ENCODE measurements around the gene RNASEL.

RNASEL gene

DNA sequence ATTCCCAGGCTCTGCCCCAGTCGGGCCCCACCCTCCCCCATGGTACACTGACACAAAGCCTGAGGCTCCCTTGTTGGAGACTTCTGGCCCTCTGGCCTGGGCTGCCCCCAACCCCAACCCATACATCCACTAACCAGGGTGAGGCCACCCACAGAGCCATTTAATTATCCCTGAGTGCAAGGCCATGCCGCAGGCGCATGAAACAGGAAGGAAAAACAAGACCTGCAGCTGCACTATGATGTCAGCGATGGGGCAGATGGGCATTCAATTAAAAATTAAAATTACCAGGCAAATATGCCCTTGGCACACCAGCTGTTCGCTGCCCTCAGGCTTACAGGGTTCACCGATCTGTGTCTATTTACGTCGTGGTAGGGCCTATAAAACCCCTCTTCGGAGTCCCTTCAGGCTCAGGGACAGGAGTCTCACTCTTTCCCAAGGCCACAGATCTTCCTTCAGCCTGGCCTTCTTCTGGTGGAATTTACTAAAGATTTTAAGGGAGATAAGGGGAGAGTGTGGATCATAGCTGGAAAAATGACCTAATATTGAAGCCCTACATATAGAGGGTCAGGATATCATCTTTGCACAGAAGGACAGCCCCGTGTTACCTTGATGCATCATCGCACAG, 44.7 kb upstream of the RNASEL start (continued):
- TF ChIP-seq, protein P1, sequence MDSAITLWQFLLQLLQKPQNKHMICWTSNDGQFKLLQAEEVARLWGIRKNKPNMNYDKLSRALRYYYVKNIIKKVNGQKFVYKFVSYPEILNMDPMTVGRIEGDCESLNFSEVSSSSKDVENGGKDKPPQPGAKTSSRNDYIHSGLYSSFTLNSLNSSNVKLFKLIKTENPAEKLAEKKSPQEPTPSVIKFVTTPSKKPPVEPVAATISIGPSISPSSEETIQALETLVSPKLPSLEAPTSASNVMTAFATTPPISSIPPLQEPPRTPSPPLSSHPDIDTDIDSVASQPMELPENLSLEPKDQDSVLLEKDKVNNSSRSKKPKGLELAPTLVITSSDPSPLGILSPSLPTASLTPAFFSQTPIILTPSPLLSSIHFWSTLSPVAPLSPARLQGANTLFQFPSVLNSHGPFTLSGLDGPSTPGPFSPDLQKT (IDR thresholded peaks at IDR 0.05; ENCODE audit: borderline replicate concordance, low read depth, low read length), result no peak
- TF ChIP-seq ZBTB11 (tag by site-specific recombination; conservative IDR thresholded peaks at IDR 0.05; ENCODE audit: low read depth) (0 out of 2 replicates have a peak, but pooled peaks have one; percentile 14), ZNF239 (tag by site-specific recombination; IDR thresholded peaks at IDR 0.05) (no peak), ZNF184 (tag by site-specific recombination; IDR thresholded peaks at IDR 0.05) (peak; percentile 22; the same call in 1 of the 2 replicates), ZIC2 (tag by site-specific recombination; IDR thresholded peaks at IDR 0.05) (peak; percentile 88), ZFHX2 (tag by site-specific recombination; conservative IDR thresholded peaks at IDR 0.05) (peak; percentile 22; the same call in 1 of the 2 replicates), BCL11A (tag by site-specific recombination; IDR thresholded peaks at IDR 0.05; ENCODE audit: low read depth) (no peak), ZNF423 (tag by site-specific recombination; IDR thresholded peaks at IDR 0.05) (peak; percentile 46; the same call in 1 of the 2 replicates), ZNF140 (tag by site-specific recombination; IDR thresholded peaks at IDR 0.05) (no peak), ZNF24 (tag by site-specific recombination; IDR thresholded peaks at IDR 0.05) (peak; percentile 61), ZNF2 (tag by site-specific recombination; IDR thresholded peaks at IDR 0.05) (peak; percentile 53; the same call in 1 of the 2 replicates), ZBTB21 (tag by site-specific recombination; IDR thresholded peaks at IDR 0.05) (peak; percentile 86), MZF1 (tag by site-specific recombination; IDR thresholded peaks at IDR 0.05; ENCODE audit: borderline replicate concordance) (no peak), SP3 (tag by site-specific recombination; IDR thresholded peaks at IDR 0.05) (no peak), ZNF280C (tag by site-specific recombination; IDR thresholded peaks at IDR 0.05) (no peak), ZNF114 (tag by site-specific recombination; IDR thresholded peaks at IDR 0.05) (no peak), KLF1 (tag by site-specific recombination; IDR thresholded peaks at IDR 0.05) (0 out of 2 replicates have a peak, but pooled peaks have one; percentile 47)
- TF ChIP-seq, protein P2, sequence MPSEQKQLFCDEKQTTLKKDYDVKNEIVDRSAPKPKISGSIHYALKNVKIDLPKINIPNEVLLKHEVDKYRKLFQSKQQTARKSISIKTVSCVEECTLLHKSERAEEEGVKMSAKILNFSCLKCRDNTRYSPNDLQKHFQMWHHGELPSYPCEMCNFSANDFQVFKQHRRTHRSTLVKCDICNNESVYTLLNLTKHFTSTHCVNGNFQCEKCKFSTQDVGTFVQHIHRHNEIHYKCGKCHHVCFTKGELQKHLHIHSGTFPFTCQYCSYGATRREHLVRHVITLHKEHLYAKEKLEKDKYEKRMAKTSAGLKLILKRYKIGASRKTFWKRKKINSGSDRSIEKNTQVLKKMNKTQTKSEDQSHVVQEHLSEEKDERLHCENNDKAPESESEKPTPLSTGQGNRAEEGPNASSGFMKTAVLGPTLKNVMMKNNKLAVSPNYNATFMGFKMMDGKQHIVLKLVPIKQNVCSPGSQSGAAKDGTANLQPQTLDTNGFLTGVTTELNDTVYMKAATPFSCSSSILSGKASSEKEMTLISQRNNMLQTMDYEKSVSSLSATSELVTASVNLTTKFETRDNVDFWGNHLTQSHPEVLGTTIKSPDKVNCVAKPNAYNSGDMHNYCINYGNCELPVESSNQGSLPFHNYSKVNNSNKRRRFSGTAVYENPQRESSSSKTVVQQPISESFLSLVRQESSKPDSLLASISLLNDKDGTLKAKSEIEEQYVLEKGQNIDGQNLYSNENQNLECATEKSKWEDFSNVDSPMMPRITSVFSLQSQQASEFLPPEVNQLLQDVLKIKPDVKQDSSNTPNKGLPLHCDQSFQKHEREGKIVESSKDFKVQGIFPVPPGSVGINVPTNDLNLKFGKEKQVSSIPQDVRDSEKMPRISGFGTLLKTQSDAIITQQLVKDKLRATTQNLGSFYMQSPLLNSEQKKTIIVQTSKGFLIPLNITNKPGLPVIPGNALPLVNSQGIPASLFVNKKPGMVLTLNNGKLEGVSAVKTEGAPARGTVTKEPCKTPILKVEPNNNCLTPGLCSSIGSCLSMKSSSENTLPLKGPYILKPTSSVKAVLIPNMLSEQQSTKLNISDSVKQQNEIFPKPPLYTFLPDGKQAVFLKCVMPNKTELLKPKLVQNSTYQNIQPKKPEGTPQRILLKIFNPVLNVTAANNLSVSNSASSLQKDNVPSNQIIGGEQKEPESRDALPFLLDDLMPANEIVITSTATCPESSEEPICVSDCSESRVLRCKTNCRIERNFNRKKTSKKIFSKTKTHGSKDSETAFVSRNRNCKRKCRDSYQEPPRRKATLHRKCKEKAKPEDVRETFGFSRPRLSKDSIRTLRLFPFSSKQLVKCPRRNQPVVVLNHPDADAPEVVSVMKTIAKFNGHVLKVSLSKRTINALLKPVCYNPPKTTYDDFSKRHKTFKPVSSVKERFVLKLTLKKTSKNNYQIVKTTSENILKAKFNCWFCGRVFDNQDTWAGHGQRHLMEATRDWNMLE (tag by site-specific recombination; conservative IDR thresholded peaks at IDR 0.05; ENCODE audit: low read depth), result no peak
- TF ChIP-seq, protein P3, sequence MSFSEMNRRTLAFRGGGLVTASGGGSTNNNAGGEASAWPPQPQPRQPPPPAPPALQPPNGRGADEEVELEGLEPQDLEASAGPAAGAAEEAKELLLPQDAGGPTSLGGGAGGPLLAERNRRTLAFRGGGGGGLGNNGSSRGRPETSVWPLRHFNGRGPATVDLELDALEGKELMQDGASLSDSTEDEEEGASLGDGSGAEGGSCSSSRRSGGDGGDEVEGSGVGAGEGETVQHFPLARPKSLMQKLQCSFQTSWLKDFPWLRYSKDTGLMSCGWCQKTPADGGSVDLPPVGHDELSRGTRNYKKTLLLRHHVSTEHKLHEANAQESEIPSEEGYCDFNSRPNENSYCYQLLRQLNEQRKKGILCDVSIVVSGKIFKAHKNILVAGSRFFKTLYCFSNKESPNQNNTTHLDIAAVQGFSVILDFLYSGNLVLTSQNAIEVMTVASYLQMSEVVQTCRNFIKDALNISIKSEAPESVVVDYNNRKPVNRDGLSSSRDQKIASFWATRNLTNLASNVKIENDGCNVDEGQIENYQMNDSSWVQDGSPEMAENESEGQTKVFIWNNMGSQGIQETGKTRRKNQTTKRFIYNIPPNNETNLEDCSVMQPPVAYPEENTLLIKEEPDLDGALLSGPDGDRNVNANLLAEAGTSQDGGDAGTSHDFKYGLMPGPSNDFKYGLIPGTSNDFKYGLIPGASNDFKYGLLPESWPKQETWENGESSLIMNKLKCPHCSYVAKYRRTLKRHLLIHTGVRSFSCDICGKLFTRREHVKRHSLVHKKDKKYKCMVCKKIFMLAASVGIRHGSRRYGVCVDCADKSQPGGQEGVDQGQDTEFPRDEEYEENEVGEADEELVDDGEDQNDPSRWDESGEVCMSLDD (tag by site-specific recombination; IDR thresholded peaks at IDR 0.05), result 0 out of 2 replicates have a peak, but pooled peaks have one; percentile 29
- TF ChIP-seq, protein P4, sequence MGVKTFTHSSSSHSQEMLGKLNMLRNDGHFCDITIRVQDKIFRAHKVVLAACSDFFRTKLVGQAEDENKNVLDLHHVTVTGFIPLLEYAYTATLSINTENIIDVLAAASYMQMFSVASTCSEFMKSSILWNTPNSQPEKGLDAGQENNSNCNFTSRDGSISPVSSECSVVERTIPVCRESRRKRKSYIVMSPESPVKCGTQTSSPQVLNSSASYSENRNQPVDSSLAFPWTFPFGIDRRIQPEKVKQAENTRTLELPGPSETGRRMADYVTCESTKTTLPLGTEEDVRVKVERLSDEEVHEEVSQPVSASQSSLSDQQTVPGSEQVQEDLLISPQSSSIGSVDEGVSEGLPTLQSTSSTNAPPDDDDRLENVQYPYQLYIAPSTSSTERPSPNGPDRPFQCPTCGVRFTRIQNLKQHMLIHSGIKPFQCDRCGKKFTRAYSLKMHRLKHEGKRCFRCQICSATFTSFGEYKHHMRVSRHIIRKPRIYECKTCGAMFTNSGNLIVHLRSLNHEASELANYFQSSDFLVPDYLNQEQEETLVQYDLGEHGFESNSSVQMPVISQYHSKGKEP (tag by site-specific recombination; IDR thresholded peaks at IDR 0.05), result peak; percentile 95
- TF ChIP-seq, protein P5, sequence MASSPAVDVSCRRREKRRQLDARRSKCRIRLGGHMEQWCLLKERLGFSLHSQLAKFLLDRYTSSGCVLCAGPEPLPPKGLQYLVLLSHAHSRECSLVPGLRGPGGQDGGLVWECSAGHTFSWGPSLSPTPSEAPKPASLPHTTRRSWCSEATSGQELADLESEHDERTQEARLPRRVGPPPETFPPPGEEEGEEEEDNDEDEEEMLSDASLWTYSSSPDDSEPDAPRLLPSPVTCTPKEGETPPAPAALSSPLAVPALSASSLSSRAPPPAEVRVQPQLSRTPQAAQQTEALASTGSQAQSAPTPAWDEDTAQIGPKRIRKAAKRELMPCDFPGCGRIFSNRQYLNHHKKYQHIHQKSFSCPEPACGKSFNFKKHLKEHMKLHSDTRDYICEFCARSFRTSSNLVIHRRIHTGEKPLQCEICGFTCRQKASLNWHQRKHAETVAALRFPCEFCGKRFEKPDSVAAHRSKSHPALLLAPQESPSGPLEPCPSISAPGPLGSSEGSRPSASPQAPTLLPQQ (tag by site-specific recombination; IDR thresholded peaks at IDR 0.05), result peak; percentile 84

Measured in HEK293 (cell line).